Posterior vena cava (tissue), 2 donors: ENCODE measurements around the gene RNF187. TPM values are rescaled to one million over a fixed set of nuclear protein-coding genes. Genes with fewer than 3 reads are reported as not detected.

ENCODE experiments used
- DNase-seq: peaks from one replicate; pipeline ENCODE4 v3.0.0-alpha.2; 2020; ENCODE audit warnings: low spot score
- intact Hi-C, 2 donors: fragments of 100-400 bp; cut with DNase I; formaldehyde crosslinking; loops; one replicate each; pipeline versions ENCODE4 v1.14.1 to v1.14.2; 2022 to 2023
- long read RNA-seq, 2 donors: library from polyadenylated mRNA; unstranded; transcript quantifications; one replicate each; pipeline ENCODE4 v2.0.0, GENCODE V29; 2020 to 2021
- total RNA-seq, 2 donors: library from RNA; stranded (reverse); fragmentation: NEBNext Ultra II Directional; extraction: Animal tissue kit (Norgen Biotek cat#: 25700); gene quantifications; one replicate each; pipeline ENCODE4 v1.2.1, GENCODE V29; 2021
- donor health status: DM: yes; HTN: yes; CAD: no.
- donor health status: DM: yes; HTN: yes; CAD: no.

The RNF187 gene
- 10 to 100 TPM; 61.6 to 64.3 TPM for total RNA-seq
- long read RNA-seq, donor 1, transcript RNF187-201 (4 exons, 3,017 nt) = major isoform, 47 of 61 reads
- long read RNA-seq, donor 1, partial matches to known transcripts = 6 of 61 reads
- long read RNA-seq, donor 1, other reads (novel, unspliced or antisense) = 8 of 61 reads
- long read RNA-seq, donor 2, partial matches to known transcripts = 1 of 21 reads
- long read RNA-seq, donor 2, other reads (novel, unspliced or antisense) = 18 of 21 reads

- DNase-seq = peak; percentile 97
- intact Hi-C loops = loop anchor here in 1 of 2 donors (5.0 kb wide), 1 partner anchor 1605 kb away; no protein-coding TSS in a partner anchor
These were observed at the start of gene RNF187 for GRCh38 chr1:228487336-228488124. Gene RNF187 (plus strand): TSS chr1:228487382.

DNA sequence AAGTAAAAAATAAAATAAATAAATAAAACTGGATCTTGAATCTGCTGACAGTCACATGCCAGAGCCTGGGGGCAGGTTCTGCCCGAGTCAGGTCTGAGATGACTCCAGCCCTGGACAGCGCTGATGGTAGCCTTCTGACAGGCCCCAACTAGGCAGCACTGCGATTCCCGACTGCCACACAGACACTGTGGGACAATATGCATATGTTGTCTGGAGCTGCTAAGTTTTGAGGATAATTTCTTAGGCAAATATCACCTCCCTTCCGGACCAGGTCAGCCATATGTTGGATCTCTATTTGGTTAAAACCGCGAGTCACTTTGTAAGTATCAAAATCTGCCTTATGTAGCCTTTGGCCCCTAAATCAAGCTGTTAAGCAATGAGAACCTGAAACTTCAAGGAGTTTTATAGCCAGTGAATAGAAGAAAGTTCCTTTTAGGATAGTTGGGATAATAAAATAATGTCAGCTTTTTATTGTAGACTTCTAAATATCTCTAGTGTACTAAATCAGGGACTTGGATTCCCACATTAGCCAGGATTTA is 49.7 kb upstream of the RNF187 start:
- peak; percentile 46 for DNase-seq

DNA sequence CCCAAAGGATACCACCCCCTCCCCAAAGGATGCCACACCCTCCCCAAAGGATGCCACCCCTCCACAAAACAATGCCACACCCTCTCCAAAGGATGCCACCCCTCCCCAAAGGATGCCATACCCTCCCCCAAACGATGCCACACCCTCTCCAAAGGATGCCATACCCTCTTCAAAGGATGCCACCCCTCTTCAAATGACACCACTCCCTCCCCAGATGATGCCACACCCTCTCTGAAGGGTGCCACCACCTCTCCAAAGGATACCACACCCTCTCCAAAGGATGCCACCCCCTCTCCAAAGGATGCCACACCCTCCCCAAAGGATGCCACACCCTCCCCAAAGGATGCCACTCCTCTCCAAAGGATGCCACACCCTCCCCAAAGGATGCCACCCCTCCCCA is 48.9 kb upstream of the RNF187 start:
- intact Hi-C loops = no loop called here
- DNase-seq = peak; percentile 48

More for the DNA sequence above, 49.7 kb upstream of the RNF187 start:
- intact Hi-C loops = no loop called here

DNA sequence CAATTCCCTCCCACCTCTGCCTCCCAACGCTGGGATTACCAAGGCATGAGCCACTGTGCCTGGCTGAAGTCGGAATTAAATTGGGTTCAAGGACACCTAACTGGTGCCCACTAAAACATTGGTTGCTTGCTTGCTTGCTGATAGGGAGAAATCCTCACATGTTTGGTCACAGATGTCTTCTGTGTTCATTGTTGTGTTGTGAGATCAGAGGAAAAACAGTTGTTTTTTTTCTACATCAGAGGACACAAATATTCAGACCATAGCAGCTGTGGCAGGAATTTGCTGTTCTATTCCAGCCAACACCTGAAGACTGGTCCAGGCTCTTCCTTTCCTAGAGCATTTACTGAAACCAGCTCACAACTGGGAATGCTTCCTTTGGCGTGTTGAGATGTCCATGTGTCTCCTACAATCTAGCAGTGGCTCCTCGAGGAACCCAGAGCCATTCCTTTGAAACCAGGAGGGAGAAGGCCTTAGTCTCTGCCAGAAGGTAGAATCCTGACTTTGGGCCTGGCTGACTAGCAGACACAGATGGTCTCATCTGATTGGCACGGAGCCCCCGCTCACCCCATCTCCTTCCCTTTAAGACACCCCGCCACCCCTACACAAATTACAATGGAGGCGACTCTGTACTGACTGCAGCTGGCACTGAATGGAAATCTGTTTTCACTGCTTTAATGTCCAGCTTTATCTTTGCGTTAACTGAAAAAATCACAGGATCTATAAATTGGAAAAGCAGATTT is 46.3 kb upstream of the RNF187 start:
- DNase-seq = peak; percentile 24
- intact Hi-C loops = no loop called here

DNA sequence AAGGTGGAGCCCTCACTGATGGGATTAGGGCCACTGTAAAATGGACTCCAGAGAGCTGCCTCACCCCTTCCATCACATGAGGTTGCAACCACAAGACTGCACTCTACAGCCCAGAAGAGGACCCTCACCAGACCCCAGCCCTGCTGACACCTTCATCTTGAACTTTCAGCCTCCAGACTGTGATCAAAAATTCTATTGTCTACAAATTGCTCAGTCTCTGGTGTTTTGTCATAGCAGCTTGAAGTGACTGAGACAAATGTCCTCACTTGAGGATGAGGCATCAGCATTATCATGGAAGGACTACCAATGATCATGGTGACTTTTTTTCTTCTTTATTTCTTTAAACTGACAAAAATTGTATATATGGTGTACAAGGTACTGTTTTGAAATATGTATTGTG is 43.8 kb upstream of the RNF187 start:
- intact Hi-C loops = no loop called here
- peak; percentile 13 for DNase-seq

GRCh38 chr1:228445490-228445842 is 41.7 kb upstream of the RNF187 start:
- intact Hi-C loops = no loop called here
- no peak for DNase-seq

DNA sequence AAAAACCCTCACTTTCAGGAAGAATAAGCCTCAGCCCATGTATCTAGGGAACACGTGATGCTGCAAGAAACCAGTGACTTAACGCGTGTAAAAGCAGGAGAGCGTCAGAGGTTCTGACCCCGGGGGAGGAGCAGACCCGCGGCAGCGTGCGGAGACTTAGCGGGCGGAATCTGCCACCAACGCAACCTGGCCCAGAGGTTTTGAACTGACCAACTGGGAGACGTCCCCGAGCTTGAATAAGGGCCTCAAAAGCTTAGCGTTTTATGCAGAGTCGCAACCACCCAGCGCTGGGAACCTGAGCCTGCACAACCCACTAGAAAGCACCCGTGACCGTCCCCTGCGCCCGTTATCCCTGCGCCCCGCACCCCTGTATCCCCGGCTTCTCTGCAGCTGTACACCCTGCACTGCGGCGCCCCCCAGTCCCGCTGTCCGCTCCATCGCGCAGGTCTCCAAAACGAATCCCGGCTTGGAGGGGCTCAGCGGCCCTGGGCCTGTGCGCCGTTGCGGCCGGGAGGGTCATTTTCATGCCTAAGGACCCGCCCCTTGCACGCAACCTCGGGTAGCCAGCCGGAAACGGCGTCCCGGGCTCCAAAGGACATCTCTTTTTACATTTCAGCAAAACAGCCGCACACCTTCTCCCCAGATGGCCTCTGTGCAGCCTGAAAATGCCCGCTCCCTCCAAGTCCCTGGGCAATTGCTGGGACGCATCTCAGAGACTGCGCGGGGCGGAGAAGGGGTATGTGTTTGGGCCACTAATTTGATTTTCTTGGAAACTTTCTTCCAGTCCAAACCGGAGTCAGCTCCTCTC is 41.1 kb upstream of the RNF187 start:
- intact Hi-C loops = no loop called here

GRCh38 chr1:228446852-228447251 is 40.3 kb upstream of the RNF187 start:
- DNase-seq = peak; percentile 60
- intact Hi-C loops = no loop called here

More for the DNA sequence above, 41.1 kb upstream of the RNF187 start:
- peak; percentile 82 for DNase-seq

DNA sequence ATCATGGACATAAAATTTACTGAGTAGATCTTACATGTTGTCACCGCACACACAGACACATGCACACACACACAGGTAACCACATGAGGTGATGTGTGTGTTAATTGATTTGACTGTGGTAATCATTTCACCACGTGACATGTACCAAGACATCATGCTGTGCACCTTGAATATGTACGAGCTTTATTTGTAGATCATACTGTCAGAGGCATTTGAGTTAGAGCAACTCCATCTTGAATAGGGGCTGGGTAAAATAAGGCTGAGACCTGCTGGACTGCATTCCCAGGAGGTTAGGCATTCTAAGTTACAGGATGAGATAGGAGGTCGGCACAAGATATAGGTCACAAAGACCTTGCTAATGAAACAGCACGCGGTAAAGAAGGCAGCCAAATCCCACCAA is 38.8 kb upstream of the RNF187 start:
- intact Hi-C loops = no loop called here
- peak; percentile 5 for DNase-seq

DNA sequence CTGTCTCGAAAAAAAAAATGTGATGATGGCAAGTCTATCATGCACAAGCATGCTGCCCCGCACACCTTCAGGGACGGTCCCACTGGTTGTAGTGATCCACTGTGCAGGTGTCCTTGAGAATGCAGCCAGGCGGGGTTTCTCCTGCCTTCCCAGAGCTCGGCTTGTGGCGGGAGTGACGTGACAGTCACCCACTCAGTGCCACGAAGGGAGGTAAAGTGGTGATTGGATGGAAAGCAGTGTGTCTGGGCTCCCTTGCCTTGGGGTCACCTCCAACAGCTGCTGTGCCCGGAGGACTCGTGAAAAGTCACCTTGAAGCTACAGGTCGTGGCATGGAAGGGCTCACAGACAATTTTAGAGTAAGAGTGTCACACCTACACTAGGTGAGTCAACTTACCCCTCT is 37.0 kb upstream of the RNF187 start:
- intact Hi-C loops = no loop called here
- peak; percentile 67 for DNase-seq

GRCh38 chr1:228452194-228453021 is 34.8 kb upstream of the RNF187 start:
- intact Hi-C loops = no loop called here
- peak; percentile 78 for DNase-seq

DNA sequence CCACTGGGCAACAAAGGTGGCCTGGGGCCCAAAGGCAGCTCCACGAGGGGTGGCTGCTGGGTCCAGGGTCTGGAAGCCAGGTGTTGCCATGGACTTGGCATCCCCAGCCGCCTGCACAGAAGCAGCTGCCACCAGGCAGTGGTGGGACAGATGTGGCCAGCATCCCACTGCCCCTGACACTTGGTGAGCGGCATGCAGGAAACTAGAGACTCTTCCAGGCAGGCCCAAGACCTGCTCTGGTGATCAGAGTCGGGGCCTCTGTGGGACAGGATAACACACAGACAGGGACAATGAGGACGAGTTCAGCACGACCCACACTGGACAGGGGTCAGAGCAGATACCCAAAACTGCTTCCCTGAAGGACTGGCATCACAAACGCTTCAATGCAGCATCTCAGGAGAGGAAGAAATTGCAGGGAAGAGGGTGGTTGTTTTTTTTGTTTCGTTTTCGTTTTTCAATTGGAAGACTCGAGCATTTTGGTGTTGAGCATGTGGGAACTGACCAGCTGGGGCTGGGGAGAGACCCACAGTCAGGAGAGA is 34.1 kb upstream of the RNF187 start:
- DNase-seq = peak; percentile 56
- intact Hi-C loops = no loop called here

DNA sequence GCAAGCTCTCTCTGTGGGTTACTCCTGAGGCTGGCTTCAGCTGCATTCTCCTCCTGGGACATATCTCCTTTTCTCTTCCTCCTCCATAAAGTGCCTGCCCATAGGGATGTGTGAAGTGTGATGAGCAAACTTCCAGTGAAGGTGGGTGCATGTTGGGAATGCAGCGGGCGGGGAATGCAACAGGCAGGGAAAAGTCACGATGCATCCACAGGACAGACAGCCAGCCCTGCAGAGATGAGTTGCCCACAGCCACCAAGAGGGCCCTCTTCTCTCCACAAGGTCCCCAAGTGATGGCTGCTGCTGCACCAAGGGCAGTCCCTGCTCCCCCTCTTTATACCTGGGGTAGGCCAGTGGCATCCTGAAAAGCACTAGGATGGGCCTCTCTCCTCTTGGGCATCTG is 33.6 kb upstream of the RNF187 start:
- peak; percentile 72 for DNase-seq
- intact Hi-C loops = no loop called here

DNA sequence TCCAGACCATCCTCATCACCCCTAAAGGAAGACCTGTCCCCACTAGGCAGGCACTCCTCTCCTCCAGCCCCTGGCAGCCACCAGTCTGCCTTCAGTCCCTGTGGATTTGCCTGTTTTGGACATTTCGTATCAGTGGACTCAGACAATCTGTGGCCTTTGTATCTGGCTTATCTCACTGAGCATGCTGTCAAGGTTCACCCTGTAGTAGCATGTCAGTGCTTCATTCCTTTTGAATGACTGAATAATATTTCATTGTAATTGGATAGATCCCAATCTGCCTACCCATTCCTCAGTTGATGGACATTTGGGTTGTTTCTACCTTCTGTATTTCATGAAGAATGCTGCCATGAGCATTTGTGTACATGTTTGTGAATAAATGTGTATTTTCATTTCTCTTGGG is 32.9 kb upstream of the RNF187 start:
- intact Hi-C loops = no loop called here
- DNase-seq = peak; percentile 3

GRCh38 chr1:228455715-228456114 is 31.5 kb upstream of the RNF187 start:
- DNase-seq = no peak
- intact Hi-C loops = no loop called here

- intact Hi-C loops = no loop called here
- DNase-seq = no peak
These were observed 30.7 kb upstream of the RNF187 start for GRCh38 chr1:228456252-228457016.

GRCh38 chr1:228457017-228457395 is 30.2 kb upstream of the RNF187 start:
- no peak for DNase-seq
- intact Hi-C loops = no loop called here
